Measurements from ENCODE around the gene MUC6.

MUC6 gene

DNA sequence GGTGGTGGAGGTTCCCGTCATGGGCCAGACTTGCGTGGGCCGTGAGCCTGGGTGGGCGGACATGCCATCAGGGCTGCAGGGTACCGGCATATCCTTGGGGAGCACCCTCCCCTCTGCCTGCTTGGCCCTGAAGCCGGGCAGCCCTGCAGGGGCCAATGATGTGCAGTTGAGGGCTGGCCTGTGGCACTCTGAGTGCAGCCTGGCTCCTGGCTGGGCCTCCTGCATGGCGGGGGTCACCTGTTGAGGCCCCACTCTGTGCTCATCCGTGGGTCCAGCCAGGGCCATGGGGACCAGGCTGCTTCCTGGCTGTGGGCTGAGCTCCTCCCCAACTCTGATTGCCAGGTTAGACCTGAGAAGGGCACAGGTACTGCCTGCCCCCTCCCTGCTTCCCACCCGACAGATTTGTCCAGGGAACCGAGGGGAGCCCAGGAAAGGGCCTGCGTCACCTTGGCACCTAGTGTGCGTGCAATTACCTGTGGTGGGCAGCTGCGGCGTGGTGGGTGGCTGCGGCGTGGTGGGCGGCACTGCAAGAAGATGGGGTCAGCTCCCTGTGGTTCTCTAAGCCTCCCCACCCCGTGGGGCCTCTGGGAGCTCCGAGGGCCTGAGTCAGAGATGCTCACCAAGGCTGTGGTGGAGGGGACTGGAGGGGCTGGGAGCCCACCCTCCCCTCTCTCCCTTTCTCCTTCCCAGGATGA lies 16.2 kb downstream of the MUC6 start:
- no peak for TF ChIP-seq CEBPB (IDR thresholded peaks at IDR 0.05)
- TF ChIP-seq TEAD4 (IDR thresholded peaks at IDR 0.05), result no peak
- no peak for TF ChIP-seq EGR1 (IDR thresholded peaks at IDR 0.05)
- no peak for TF ChIP-seq RAD21 (IDR thresholded peaks at IDR 0.05; ENCODE audit: low read depth)
- TF ChIP-seq EP300 (IDR thresholded peaks at IDR 0.05; ENCODE audit: borderline replicate concordance), result no peak
- TF ChIP-seq CREB1 (IDR thresholded peaks at IDR 0.05; ENCODE audit: low read depth), result no peak
- TF ChIP-seq, protein P1, sequence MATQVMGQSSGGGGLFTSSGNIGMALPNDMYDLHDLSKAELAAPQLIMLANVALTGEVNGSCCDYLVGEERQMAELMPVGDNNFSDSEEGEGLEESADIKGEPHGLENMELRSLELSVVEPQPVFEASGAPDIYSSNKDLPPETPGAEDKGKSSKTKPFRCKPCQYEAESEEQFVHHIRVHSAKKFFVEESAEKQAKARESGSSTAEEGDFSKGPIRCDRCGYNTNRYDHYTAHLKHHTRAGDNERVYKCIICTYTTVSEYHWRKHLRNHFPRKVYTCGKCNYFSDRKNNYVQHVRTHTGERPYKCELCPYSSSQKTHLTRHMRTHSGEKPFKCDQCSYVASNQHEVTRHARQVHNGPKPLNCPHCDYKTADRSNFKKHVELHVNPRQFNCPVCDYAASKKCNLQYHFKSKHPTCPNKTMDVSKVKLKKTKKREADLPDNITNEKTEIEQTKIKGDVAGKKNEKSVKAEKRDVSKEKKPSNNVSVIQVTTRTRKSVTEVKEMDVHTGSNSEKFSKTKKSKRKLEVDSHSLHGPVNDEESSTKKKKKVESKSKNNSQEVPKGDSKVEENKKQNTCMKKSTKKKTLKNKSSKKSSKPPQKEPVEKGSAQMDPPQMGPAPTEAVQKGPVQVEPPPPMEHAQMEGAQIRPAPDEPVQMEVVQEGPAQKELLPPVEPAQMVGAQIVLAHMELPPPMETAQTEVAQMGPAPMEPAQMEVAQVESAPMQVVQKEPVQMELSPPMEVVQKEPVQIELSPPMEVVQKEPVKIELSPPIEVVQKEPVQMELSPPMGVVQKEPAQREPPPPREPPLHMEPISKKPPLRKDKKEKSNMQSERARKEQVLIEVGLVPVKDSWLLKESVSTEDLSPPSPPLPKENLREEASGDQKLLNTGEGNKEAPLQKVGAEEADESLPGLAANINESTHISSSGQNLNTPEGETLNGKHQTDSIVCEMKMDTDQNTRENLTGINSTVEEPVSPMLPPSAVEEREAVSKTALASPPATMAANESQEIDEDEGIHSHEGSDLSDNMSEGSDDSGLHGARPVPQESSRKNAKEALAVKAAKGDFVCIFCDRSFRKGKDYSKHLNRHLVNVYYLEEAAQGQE (IDR thresholded peaks at IDR 0.05; ENCODE audit: low read depth), result no peak
- no peak for TF ChIP-seq TAF1 (IDR thresholded peaks at IDR 0.05; ENCODE audit: low read depth)
- no peak for TF ChIP-seq FOXM1 (IDR thresholded peaks at IDR 0.05; ENCODE audit: borderline replicate concordance, low read depth)

GRCh38 chr11:1019321-1019910 lies 17.1 kb downstream of the MUC6 start:
- TF ChIP-seq, protein P1 (IDR thresholded peaks at IDR 0.05; ENCODE audit: low read depth), result no peak
- no peak for TF ChIP-seq TEAD4 (IDR thresholded peaks at IDR 0.05)
- no peak for TF ChIP-seq YY1 (IDR thresholded peaks at IDR 0.05; ENCODE audit: low read depth)
- no peak for TF ChIP-seq EGR1 (IDR thresholded peaks at IDR 0.05)
- no peak for TF ChIP-seq RAD21 (IDR thresholded peaks at IDR 0.05; ENCODE audit: low read depth)
- no peak for TF ChIP-seq FOXM1 (IDR thresholded peaks at IDR 0.05; ENCODE audit: borderline replicate concordance, low read depth)
- no peak for TF ChIP-seq EP300 (IDR thresholded peaks at IDR 0.05; ENCODE audit: borderline replicate concordance)
- no peak for TF ChIP-seq CREB1 (IDR thresholded peaks at IDR 0.05; ENCODE audit: low read depth)
- TF ChIP-seq TCF12 (IDR thresholded peaks at IDR 0.05; ENCODE audit: low read depth), result no peak
- TF ChIP-seq CEBPB (IDR thresholded peaks at IDR 0.05), result no peak
- no peak for TF ChIP-seq MAX (IDR thresholded peaks at IDR 0.05)
- no peak for TF ChIP-seq ZBTB7A (IDR thresholded peaks at IDR 0.05; ENCODE audit: low read depth)
- TF ChIP-seq NFIC (IDR thresholded peaks at IDR 0.05), result no peak
- TF ChIP-seq USF1 (IDR thresholded peaks at IDR 0.05), result no peak
- no peak for TF ChIP-seq TAF1 (IDR thresholded peaks at IDR 0.05; ENCODE audit: low read depth)

GRCh38 chr11:1018091-1018490 lies 18.4 kb downstream of the MUC6 start:
- TF ChIP-seq TEAD4 (IDR thresholded peaks at IDR 0.05) (no peak), EGR1 (IDR thresholded peaks at IDR 0.05) (no peak), FOXM1 (IDR thresholded peaks at IDR 0.05; ENCODE audit: borderline replicate concordance, low read depth) (no peak)

DNA sequence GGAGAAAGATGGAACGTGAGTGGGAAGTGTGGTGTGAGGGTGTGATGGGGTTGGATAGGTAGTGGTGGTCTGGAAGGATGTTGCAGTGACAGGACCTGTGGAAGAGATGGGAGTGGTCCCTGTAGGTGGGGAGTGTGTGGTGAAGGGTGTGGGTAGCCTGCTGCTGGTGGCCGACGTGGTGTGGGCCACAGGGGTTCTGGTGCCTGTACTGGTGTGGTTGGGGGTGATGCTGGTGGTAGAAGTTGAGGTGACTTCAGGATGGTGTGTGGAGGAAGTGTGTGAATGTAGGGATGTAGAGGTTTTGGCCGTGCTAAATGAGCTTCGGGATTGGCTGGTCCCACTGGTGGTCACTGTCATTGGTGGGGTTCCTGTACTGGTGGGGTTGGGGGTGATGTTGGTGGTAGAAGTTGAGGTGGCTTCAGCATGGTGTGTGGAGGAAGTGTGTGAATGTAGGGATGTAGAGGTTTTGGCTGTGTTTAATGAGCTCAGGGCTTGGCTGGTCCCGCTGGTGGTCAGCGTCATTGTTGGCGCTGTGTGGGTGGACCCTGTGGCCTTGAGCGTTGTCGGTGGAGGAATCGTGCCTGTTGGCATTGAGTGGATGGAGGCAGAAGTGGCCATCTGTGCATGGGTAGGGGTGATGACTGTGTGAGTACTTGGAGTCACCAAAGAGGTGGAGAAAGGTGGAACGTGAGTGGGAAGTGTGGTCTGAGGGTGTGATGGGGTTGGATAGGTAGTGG lies 19.1 kb downstream of the MUC6 start:
- TF ChIP-seq, protein P1 (IDR thresholded peaks at IDR 0.05; ENCODE audit: low read depth), result no peak
- TF ChIP-seq YY1 (IDR thresholded peaks at IDR 0.05; ENCODE audit: low read depth), result no peak
- no peak for TF ChIP-seq EP300 (IDR thresholded peaks at IDR 0.05; ENCODE audit: borderline replicate concordance)
- no peak for TF ChIP-seq RAD21 (IDR thresholded peaks at IDR 0.05; ENCODE audit: low read depth)
- no peak for TF ChIP-seq CREB1 (IDR thresholded peaks at IDR 0.05; ENCODE audit: low read depth)
- TF ChIP-seq TCF12 (IDR thresholded peaks at IDR 0.05; ENCODE audit: low read depth), result no peak
- no peak for TF ChIP-seq USF1 (IDR thresholded peaks at IDR 0.05)
- no peak for TF ChIP-seq NFIC (IDR thresholded peaks at IDR 0.05)
- TF ChIP-seq MAX (IDR thresholded peaks at IDR 0.05), result no peak
- TF ChIP-seq ZBTB7A (IDR thresholded peaks at IDR 0.05; ENCODE audit: low read depth), result no peak
- TF ChIP-seq CEBPB (IDR thresholded peaks at IDR 0.05), result no peak
- no peak for TF ChIP-seq TAF1 (IDR thresholded peaks at IDR 0.05; ENCODE audit: low read depth)

All from Ishikawa (cell line).